Ishikawa (cell line): Measurements from ENCODE around the gene ARHGAP36.

Experiments used
- CEBPB ChIP-seq: IDR thresholded peaks from 2 replicates; pipeline ENCODE4 v1.6.1; 2012
- CREB1 ChIP-seq: IDR thresholded peaks from 2 replicates; pipeline ENCODE4 v1.6.1; 2012; ENCODE audit warnings: low read depth
- EGR1 ChIP-seq: IDR thresholded peaks from 2 replicates; pipeline ENCODE4 v1.6.1; 2012
- EP300 ChIP-seq: IDR thresholded peaks from 2 replicates; pipeline ENCODE4 v1.6.1; 2012; ENCODE audit warnings: borderline replicate concordance
- FOXM1 ChIP-seq: IDR thresholded peaks from 2 replicates; pipeline ENCODE4 v1.6.1; 2012; ENCODE audit warnings: low read depth, borderline replicate concordance
- NFIC ChIP-seq: IDR thresholded peaks from 2 replicates; pipeline ENCODE4 v1.6.1; 2012
- RAD21 ChIP-seq: IDR thresholded peaks from 2 replicates; pipeline ENCODE4 v1.6.1; 2012; ENCODE audit warnings: low read depth
- TAF1 ChIP-seq: IDR thresholded peaks from 2 replicates; pipeline ENCODE4 v1.6.1; 2012; ENCODE audit warnings: low read depth, mild to moderate bottlenecking
- TCF12 ChIP-seq: IDR thresholded peaks from 2 replicates; pipeline ENCODE4 v1.6.1; 2012; ENCODE audit warnings: low read depth
- TEAD4 ChIP-seq: IDR thresholded peaks from 2 replicates; pipeline ENCODE4 v1.6.1; 2012
- USF1 ChIP-seq: IDR thresholded peaks from 2 replicates; pipeline ENCODE4 v1.6.1; 2012
- YY1 ChIP-seq: IDR thresholded peaks from 2 replicates; pipeline ENCODE4 v1.6.1; 2012; ENCODE audit warnings: low read depth
- ZBTB7A ChIP-seq: IDR thresholded peaks from 2 replicates; pipeline ENCODE4 v1.6.1; 2012; ENCODE audit warnings: low read depth
- TF ChIP-seq, protein P1 (sequence below): IDR thresholded peaks from 2 replicates; pipeline ENCODE4 v1.6.1; 2012
- TF ChIP-seq, protein P2 (sequence below): IDR thresholded peaks from 2 replicates; pipeline ENCODE4 v1.6.1; 2012; ENCODE audit warnings: low read depth, mild to moderate bottlenecking

ARHGAP36 gene

GRCh38 chrX:131068945-131069719, 11.0 kb downstream of the ARHGAP36 start:
- TF ChIP-seq, protein P1, sequence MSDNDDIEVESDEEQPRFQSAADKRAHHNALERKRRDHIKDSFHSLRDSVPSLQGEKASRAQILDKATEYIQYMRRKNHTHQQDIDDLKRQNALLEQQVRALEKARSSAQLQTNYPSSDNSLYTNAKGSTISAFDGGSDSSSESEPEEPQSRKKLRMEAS = no peak
- TF ChIP-seq, protein P2, sequence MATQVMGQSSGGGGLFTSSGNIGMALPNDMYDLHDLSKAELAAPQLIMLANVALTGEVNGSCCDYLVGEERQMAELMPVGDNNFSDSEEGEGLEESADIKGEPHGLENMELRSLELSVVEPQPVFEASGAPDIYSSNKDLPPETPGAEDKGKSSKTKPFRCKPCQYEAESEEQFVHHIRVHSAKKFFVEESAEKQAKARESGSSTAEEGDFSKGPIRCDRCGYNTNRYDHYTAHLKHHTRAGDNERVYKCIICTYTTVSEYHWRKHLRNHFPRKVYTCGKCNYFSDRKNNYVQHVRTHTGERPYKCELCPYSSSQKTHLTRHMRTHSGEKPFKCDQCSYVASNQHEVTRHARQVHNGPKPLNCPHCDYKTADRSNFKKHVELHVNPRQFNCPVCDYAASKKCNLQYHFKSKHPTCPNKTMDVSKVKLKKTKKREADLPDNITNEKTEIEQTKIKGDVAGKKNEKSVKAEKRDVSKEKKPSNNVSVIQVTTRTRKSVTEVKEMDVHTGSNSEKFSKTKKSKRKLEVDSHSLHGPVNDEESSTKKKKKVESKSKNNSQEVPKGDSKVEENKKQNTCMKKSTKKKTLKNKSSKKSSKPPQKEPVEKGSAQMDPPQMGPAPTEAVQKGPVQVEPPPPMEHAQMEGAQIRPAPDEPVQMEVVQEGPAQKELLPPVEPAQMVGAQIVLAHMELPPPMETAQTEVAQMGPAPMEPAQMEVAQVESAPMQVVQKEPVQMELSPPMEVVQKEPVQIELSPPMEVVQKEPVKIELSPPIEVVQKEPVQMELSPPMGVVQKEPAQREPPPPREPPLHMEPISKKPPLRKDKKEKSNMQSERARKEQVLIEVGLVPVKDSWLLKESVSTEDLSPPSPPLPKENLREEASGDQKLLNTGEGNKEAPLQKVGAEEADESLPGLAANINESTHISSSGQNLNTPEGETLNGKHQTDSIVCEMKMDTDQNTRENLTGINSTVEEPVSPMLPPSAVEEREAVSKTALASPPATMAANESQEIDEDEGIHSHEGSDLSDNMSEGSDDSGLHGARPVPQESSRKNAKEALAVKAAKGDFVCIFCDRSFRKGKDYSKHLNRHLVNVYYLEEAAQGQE = no peak
- TF ChIP-seq RAD21 = peak; percentile 16

GRCh38 chrX:131072871-131073571, 14.9 kb downstream of the ARHGAP36 start:
- TF ChIP-seq, protein P1 = no peak
- no peak for TF ChIP-seq CREB1
- TF ChIP-seq NFIC = no peak
- no peak for TF ChIP-seq USF1
- no peak for TF ChIP-seq YY1
- TF ChIP-seq CEBPB = no peak
- no peak for TF ChIP-seq TEAD4
- TF ChIP-seq ZBTB7A = no peak
- no peak for TF ChIP-seq RAD21
- TF ChIP-seq, protein P2 = no peak
- TF ChIP-seq EGR1 = no peak
- no peak for TF ChIP-seq TAF1
- TF ChIP-seq FOXM1 = no peak
- TF ChIP-seq EP300 = no peak
- no peak for TF ChIP-seq TCF12

GRCh38 chrX:131073607-131074006, 15.5 kb downstream of the ARHGAP36 start:
- TF ChIP-seq YY1 (no peak), EP300 (no peak), NFIC (no peak), RAD21 (no peak), TCF12 (no peak), ZBTB7A (no peak)
- TF ChIP-seq, protein P2 = no peak
- TF ChIP-seq, protein P1 = no peak

DNA sequence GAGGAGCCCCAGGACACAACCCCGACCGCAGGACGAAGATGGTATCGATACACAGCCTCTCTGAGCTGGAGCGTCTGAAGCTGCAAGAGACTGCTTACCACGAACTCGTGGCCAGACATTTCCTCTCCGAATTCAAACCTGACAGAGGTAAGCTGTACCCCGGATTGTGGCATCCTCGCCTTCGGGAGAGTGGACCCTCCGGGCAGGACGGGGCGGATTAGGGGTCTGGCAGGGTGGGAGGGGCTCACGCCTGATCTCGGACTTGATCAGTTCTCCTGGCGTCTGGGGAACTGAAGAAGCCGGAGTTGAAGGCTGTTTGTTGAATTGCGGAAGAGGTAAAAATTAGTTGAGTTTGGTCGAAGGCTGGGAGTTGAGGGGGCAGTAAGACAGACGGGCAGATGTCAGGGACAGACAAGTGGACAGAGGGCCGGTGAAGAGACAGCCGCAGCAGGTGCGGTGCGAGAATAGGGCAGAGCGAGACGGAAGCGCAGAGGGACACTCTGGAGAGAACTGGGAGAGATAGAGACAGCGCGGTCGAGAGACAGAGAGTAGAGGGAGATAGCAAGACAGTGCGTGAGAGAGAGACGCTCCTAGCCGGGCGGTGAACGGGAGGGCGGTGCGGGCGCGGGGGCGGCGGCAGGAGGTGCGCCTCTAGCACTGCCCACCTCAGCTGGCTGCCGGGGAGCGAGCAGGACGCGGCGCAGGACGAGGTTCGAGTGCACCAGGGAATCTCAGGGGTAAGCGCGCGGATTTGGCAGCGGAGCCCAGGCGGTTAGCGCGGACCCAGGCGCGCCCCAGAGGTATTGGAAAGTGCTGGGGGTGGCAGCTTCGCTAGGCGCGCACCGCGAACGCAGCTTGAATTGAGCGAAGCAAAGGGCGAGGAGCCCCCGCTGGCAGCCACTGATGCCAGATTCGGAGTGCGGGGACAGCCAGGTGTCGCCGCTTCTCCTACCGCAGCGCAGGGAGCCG, 23.9 kb downstream of the ARHGAP36 start:
- no peak for TF ChIP-seq TCF12
- no peak for TF ChIP-seq YY1
- no peak for TF ChIP-seq ZBTB7A
